ENCODE measurements around the gene NEGR1. TPM values are rescaled to one million over a fixed set of nuclear protein-coding genes. Genes with fewer than 3 reads are reported as not detected.

NEGR1 gene
- total and polyA plus RNA-seq, 9 of the 15 experiments (the other 6 are each of a cell fraction or from before 2014, with no cell fraction given), result not detected

DNA sequence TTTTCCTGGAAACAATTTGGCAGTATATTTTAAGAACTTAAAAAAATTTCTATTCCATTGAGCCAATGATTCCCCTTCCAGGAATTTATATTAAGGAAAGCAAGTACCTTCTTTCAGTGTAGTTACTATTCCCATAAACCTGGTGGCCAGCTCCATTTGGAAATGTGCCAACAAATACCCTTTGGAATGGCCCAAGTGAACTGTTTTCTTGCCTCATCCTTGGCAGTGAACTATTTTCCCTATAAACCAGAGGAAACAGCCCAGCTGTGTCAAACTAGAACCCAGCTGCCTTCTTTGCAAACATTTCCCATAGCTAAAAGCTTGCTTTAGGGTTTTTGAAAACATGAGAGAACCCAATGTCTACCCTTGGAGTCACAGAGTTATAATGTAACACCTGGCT lies 496.9 kb downstream of the NEGR1 start:
- TF ChIP-seq CBX3 (IDR thresholded peaks at IDR 0.05; ENCODE audit: borderline replicate concordance in 1 of 2, low read length in 2 of 2) (no peak), JUND (IDR thresholded peaks at IDR 0.05; ENCODE audit: borderline replicate concordance, low read depth, low read length) (no peak), JUND (tag; IDR thresholded peaks at IDR 0.05; ENCODE audit: borderline replicate concordance, low read depth, low read length) (no peak), MYBL2 (IDR thresholded peaks at IDR 0.05; ENCODE audit: low read depth) (no peak), MYBL2 (CRISPR knock-in tag; IDR thresholded peaks at IDR 0.05; ENCODE audit: borderline replicate concordance) (no peak), NFIX (CRISPR knock-in tag; IDR thresholded peaks at IDR 0.05; ENCODE audit: low read depth) (no peak), ZNF695 (CRISPR knock-in tag; IDR thresholded peaks at IDR 0.05) (no peak), ARID3A (IDR thresholded peaks at IDR 0.05; ENCODE audit: borderline replicate concordance, low read depth, low read length) (no peak)
- BruUV-seq (replicated peaks), result no TSS peak
- ATAC-seq (no peak), DNase-seq (ENCODE audit: extremely low read depth in 1 of 4, low spot score in 3 of 4) (no peak), FAIRE-seq (no peak)
- in situ Hi-C loops (cut with MboI) (no loop called here), intact Hi-C loops (cut with micrococcal nuclease) (no loop called here)
- no peak overlapping the region for H3K27ac ChIP-seq (ENCODE audit: extremely low read depth, low read depth, low read length)
- H3K9me1 ChIP-seq (ENCODE audit: control insufficient read depth, insufficient read depth, low read length), result no peaks in the 10 kb centered on the region
- ChIA-PET CTCF (ENCODE audit: low intra/inter-chr PET ratio) (no interaction called here), POLR2A (no interaction called here)
- H3K4me3 ChIP-seq, result no peak overlapping the region
- no peaks in the 10 kb centered on the region for H4K20me1 ChIP-seq (replicated peaks; ENCODE audit: control insufficient read depth, insufficient read depth, low read length)
- no peaks in the 10 kb centered on the region for H3K79me2 ChIP-seq (ENCODE audit: control insufficient read depth, insufficient read depth, low read length)
- H3K36me3 ChIP-seq (ENCODE audit: control insufficient read depth, insufficient read depth, low read length), result no peaks in the 10 kb centered on the region
- H3K27me3 ChIP-seq (ENCODE audit: control insufficient read depth in 2 of 2, insufficient read depth in 2 of 2, low read length in 2 of 2), result no peaks in the 10 kb centered on the region
- H2AFZ ChIP-seq (ENCODE audit: low read depth, low read length), result no peak overlapping the region
- H3K4me1 ChIP-seq (replicated peaks in 1 of 2; ENCODE audit: control insufficient read depth in 2 of 2, insufficient read depth in 2 of 2, low read length in 2 of 2), result no peaks in the 10 kb centered on the region
- no peak overlapping the region for H3K4me2 ChIP-seq (ENCODE audit: insufficient read depth, low read length)
- no peak overlapping the region for H3K9ac ChIP-seq (ENCODE audit: insufficient read depth in 1 of 2, low read depth in 2 of 2, low read length in 2 of 2)
- H3K9me3 ChIP-seq (replicated peaks; ENCODE audit: control insufficient read depth, insufficient read depth, low read depth, low read length), result 0 out of 2 replicates have a peak, but pooled peaks cover 3% of the 10 kb centered on the region
